K562 (cell line): Measurements from ENCODE around the gene SERPINE1. TPM values are rescaled to one million over a fixed set of nuclear protein-coding genes. Genes with fewer than 3 reads are reported as not detected.
A peak's percentile ranks its signal among the peaks of the same experiment; 100 is the strongest.

Source experiments
- ATAC-seq: fragments of 200-7000 bp; cut with Tn5 transposase; 3 replicates; pipeline ENCODE4 v1.9.1; 2020; ENCODE audit warnings: moderate library complexity
- BruUV-seq: library from RNA; stranded (reverse); fragments of 400-500 nt; replicated peaks from 2 replicates; lab custom pipeline; 2021; lab: Mats Ljungman, UMichigan
- CTCF ChIA-PET: fragments of 300-600 bp; formaldehyde crosslinking; extraction: SDS; loops from one replicate; lab custom pipeline; 2021; ENCODE audit warnings: low intra/inter-chr PET ratio; lab: Yijun Ruan, JAX
- POLR2A ChIA-PET: fragments of 300-600, 350-650 bp; sonication (Branson Sonifier 250); formaldehyde crosslinking; extraction: SDS; loops from one replicate; lab custom pipeline; 2021; ENCODE audit warnings: antibody characterized with exemption, inconsistent platforms; lab: Yijun Ruan, JAX
- DNase-seq, 4 experiments: peaks; one replicate each; pipeline versions ENCODE4 v3.0.0 to v3.0.0-alpha.2; 2011 to 2018; ENCODE audit warnings: low spot score in 3 of 4, mixed read lengths in 3 of 4; ENCODE audit errors: extremely low read depth in 1 of 4
- FAIRE-seq: peaks from 2 replicates; lab custom pipeline; 2011; peaks lifted over from hg19 to GRCh38; lab: Jason Lieb, UNC
- H2AFZ ChIP-seq: 2 replicates; pipeline ENCODE4 v1.6.0; 2011; ENCODE audit warnings: low read depth, low read length, control low read depth, inconsistent platforms
- H3K27ac ChIP-seq: fragments of 200-600 bp; 3 replicates; pipeline ENCODE4 v1.8.0; 2011; ENCODE audit warnings: low read depth, mild to moderate bottlenecking, control low read depth, inconsistent platforms, low read length, moderate library complexity, mixed read lengths; ENCODE audit errors: extremely low read depth
- H3K27me3 ChIP-seq, 2 experiments: fragments of 300-600 bp in 1 of 2; 2 replicates in 1 of 2; 3 replicates in 1 of 2; pipeline versions ENCODE4 v1.6.0 to v1.8.0; 2011; ENCODE audit warnings: inconsistent platforms in 2 of 2, low read length in 2 of 2, mild to moderate bottlenecking in 1 of 2, mixed read lengths in 1 of 2, moderate library complexity in 1 of 2; ENCODE audit not compliant: control insufficient read depth in 2 of 2, insufficient read depth in 2 of 2
- H3K36me3 ChIP-seq: fragments of 300-600 bp; 3 replicates; pipeline ENCODE4 v1.8.0; 2011; ENCODE audit warnings: mild to moderate bottlenecking, low read length, inconsistent platforms; ENCODE audit not compliant: control insufficient read depth, insufficient read depth
- H3K4me1 ChIP-seq, 2 experiments: fragments of 200-600 bp in 1 of 2; replicated peaks in 1 of 2; 2 replicates in 1 of 2; 3 replicates in 1 of 2; pipeline versions ENCODE4 v1.5.1 to v1.8.0; 2011; ENCODE audit warnings: inconsistent platforms in 2 of 2, low read length in 2 of 2, mild to moderate bottlenecking in 1 of 2, mixed read lengths in 1 of 2, moderate library complexity in 1 of 2; ENCODE audit not compliant: control insufficient read depth in 2 of 2, insufficient read depth in 2 of 2
- H3K4me2 ChIP-seq: 2 replicates; pipeline ENCODE4 v1.6.1; 2011; ENCODE audit warnings: low read length, control low read depth, inconsistent platforms, mixed read lengths; ENCODE audit not compliant: insufficient read depth
- H3K4me3 ChIP-seq: fragments of 200-600 bp; sonication (generic), shearing (Covaris generic); 2 replicates; pipeline ENCODE4 v1.5.1; 2016; ENCODE audit warnings: control low read depth, inconsistent platforms
- H3K79me2 ChIP-seq: fragments of 200-600 bp; 3 replicates; pipeline ENCODE4 v1.8.0; 2011; ENCODE audit warnings: low read length, inconsistent platforms; ENCODE audit not compliant: control insufficient read depth, insufficient read depth
- H3K9ac ChIP-seq, 2 experiments: 2 replicates each; pipeline versions ENCODE4 v1.6.0 to v1.6.1; 2011; ENCODE audit warnings: low read depth in 2 of 2, low read length in 2 of 2, control low read depth in 1 of 2, inconsistent platforms in 1 of 2, mild to moderate bottlenecking in 1 of 2, mixed read lengths in 1 of 2; ENCODE audit not compliant: insufficient read depth in 1 of 2
- H3K9me1 ChIP-seq: one replicate; pipeline ENCODE4 v1.6.0; 2011; ENCODE audit warnings: inconsistent platforms, mild to moderate bottlenecking, low read length, moderate library complexity; ENCODE audit not compliant: control insufficient read depth, insufficient read depth
- H3K9me3 ChIP-seq: replicated peaks from 2 replicates; pipeline ENCODE4 v1.5.1; 2011; ENCODE audit warnings: low read depth, low read length, inconsistent platforms; ENCODE audit not compliant: control insufficient read depth, insufficient read depth
- H4K20me1 ChIP-seq: replicated peaks from 2 replicates; pipeline ENCODE4 v1.6.1; 2011; ENCODE audit warnings: low read length, inconsistent platforms, mixed read lengths; ENCODE audit not compliant: control insufficient read depth, insufficient read depth
- FOS ChIP-seq: IDR thresholded peaks from 3 replicates; pipeline ENCODE4 v1.6.1; 2011; ENCODE audit not compliant: insufficient read length; ENCODE audit errors: extremely low read depth
- KLF1 ChIP-seq: fragments of 450-650 bp; IDR thresholded peaks from 2 replicates; pipeline ENCODE4 v1.6.1; 2016; ENCODE audit warnings: missing genetic modification characterization, missing compliant biosample characterization
- NFIC ChIP-seq: fragments of 450-650 bp; IDR thresholded peaks from 2 replicates; pipeline ENCODE4 v1.6.1; 2017; ENCODE audit warnings: mild to moderate bottlenecking, inconsistent platforms
- POLR3G ChIP-seq: IDR thresholded peaks from 2 replicates; pipeline ENCODE4 v1.6.1; 2011; ENCODE audit not compliant: insufficient read length, insufficient replicate concordance; ENCODE audit errors: extremely low read depth
- TFAM ChIP-seq: fragments of 250-450 bp; sonication (Bioruptor Pico); conservative IDR thresholded peaks from 2 replicates; pipeline ENCODE4 v1.5.0; 2021; ENCODE audit warnings: mild to moderate bottlenecking, moderate library complexity
- THRAP3 ChIP-seq: fragments of 450-650 bp; IDR thresholded peaks from 2 replicates; pipeline ENCODE4 v1.6.1; 2016; ENCODE audit warnings: mild to moderate bottlenecking, inconsistent platforms, borderline replicate concordance
- WGBS: fragments of 100-300 bp; shearing (Covaris generic); methylation state at CpG from one replicate; pipeline ENCODE4 v1.1.6; 2016; ENCODE audit warnings: low coverage, mixed read lengths; ENCODE audit not compliant: insufficient coverage; ENCODE audit errors: missing lambda C conversion rate; 5-methylcytosine and 5-hydroxymethylcytosine counted together
- in situ Hi-C: fragments of 300-500 bp; cut with MboI; formaldehyde crosslinking; loops from 4 replicates; pipeline ENCODE4 v1.15.0; 2018; ENCODE audit warnings: inconsistent platforms, mixed read lengths
- intact Hi-C: fragments of 100-400 bp; cut with micrococcal nuclease; formaldehyde crosslinking; loops from 2 replicates; pipeline ENCODE4 v1.14.2; 2022
- polyA plus RNA-seq, 8 experiments: library from polyadenylated mRNA; depleted of rRNA in 4 of 8; stranded (reverse) in 5 of 8; unstranded in 3 of 8; fragments of >200 nt; fragmentation: Nextera tagmentation in 2 of 8; fragmentation: Illumina TruSeq in 1 of 8; extraction: Ambion mirVana in 2 of 8; extraction: Trizol in 1 of 8; gene quantifications; 2 replicates each; pipeline versions ENCODE4 v1.2.1 to v1.2.3, GENCODE V29; 2011 to 2014; ENCODE audit warnings: inconsistent platforms in 1 of 8, missing spikeins in 1 of 8
- total RNA-seq, 7 experiments: library from RNA; depleted of rRNA in 6 of 7; stranded (reverse); fragments of >200 nt in 6 of 7; fragmentation: Illumina TruSeq in 2 of 7; extraction: Trizol in 2 of 7; gene quantifications; 2 replicates each; pipeline versions ENCODE4 v1.2.1 to v1.2.3, GENCODE V29; 2011 to 2021; ENCODE audit warnings: low replicate concordance in 1 of 7
- TF ChIP-seq, protein P1 (sequence below): fragments of 450-650 bp; IDR thresholded peaks from 2 replicates; pipeline ENCODE4 v1.6.1; 2018; ENCODE audit not compliant: partially characterized antibody

Gene SERPINE1
- total and polyA plus RNA-seq, 9 of the 15 experiments (the other 6 are each of a cell fraction or from before 2014, with no cell fraction given): 0.22 to 4.8 (median 0.91) TPM

DNA sequence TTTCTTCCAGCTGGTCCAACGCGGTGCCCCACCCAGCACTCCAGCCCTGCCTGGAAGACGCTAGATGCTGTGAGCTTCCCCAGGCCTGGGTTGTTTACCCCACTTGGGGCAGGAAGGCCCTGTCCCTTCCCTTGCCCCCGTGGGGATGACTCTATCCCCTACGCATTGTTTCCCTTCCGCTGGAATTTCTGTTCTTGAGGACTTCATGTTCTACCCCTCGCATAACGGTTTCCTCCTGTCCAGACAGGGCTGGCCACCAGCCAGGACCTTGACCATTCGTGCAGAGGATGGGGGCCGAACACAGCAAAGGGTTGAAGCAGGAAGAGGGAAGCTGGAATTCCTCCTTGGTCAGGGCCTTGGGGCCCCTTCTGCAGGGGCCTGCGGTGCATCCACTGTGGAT lies 14.7 kb upstream of the SERPINE1 start:
- H3K27ac ChIP-seq: no peak overlapping the region
- intact Hi-C loops: no loop called here
- TF ChIP-seq, protein P1, sequence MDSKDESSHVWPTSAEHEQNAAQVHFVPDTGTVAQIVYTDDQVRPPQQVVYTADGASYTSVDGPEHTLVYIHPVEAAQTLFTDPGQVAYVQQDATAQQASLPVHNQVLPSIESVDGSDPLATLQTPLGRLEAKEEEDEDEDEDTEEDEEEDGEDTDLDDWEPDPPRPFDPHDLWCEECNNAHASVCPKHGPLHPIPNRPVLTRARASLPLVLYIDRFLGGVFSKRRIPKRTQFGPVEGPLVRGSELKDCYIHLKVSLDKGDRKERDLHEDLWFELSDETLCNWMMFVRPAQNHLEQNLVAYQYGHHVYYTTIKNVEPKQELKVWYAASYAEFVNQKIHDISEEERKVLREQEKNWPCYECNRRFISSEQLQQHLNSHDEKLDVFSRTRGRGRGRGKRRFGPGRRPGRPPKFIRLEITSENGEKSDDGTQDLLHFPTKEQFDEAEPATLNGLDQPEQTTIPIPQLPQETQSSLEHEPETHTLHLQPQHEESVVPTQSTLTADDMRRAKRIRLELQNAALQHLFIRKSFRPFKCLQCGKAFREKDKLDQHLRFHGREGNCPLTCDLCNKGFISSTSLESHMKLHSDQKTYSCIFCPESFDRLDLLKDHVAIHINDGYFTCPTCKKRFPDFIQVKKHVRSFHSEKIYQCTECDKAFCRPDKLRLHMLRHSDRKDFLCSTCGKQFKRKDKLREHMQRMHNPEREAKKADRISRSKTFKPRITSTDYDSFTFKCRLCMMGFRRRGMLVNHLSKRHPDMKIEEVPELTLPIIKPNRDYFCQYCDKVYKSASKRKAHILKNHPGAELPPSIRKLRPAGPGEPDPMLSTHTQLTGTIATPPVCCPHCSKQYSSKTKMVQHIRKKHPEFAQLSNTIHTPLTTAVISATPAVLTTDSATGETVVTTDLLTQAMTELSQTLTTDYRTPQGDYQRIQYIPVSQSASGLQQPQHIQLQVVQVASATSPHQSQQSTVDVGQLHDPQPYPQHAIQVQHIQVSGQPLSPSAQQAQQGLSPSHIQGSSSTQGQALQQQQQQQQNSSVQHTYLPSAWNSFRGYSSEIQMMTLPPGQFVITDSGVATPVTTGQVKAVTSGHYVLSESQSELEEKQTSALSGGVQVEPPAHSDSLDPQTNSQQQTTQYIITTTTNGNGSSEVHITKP: peak; percentile 34
- TF ChIP-seq NFIC (peak; percentile 57), THRAP3 (no peak), POLR3G (no peak), FOS (no peak), TFAM (CRISPR knock-in tag) (no peak), KLF1 (tag) (no peak)
- TF ChIP-seq, all 486 proteins: peak for 2
- peaks cover 0 to 18% of the 10 kb centered on the region in 2 experiments for H3K4me1 ChIP-seq
- H3K9ac ChIP-seq: peak overlapping the region in 1 of 2 experiments; percentile 46; a peak in 1 of 4 replicates
- DNase-seq (no peak), FAIRE-seq (no peak), ATAC-seq (no peak)
- BruUV-seq: no TSS peak
- H3K9me1 ChIP-seq: no peaks in the 10 kb centered on the region
- no peaks in the 10 kb centered on the region for H3K9me3 ChIP-seq
- POLR2A ChIA-PET: interaction anchor here (0.5 to 1.3 kb wide), 5 partner anchors 11 to 216 kb away, joined by 3 to 5 read pairs (median 4); no protein-coding TSS in a partner anchor
- peak overlapping the region; percentile 9; the same call in 1 of the 2 replicates for H2AFZ ChIP-seq
- in situ Hi-C loops: no loop called here
- H3K4me2 ChIP-seq: no peak overlapping the region
- H3K4me3 ChIP-seq: no peak overlapping the region
- H4K20me1 ChIP-seq: no peaks in the 10 kb centered on the region
- H3K27me3 ChIP-seq: no peaks in the 10 kb centered on the region
- no peaks in the 10 kb centered on the region for H3K36me3 ChIP-seq
- H3K79me2 ChIP-seq: no peaks in the 10 kb centered on the region
- WGBS: 50% methylated on average over 11 of the region's 11 CpGs
- CTCF ChIA-PET: no interaction called here
